GM19372 (cell line): ENCODE results near the gene MRPL40.
A peak's percentile ranks its signal among the peaks of the same experiment; 100 is the strongest.

Source experiments
- ATAC-seq: cut with Tn5 transposase; IDR thresholded peaks from one replicate; pipeline ENCODE4 v1.9.1; 2021; ENCODE audit warnings: mild to moderate bottlenecking, low read depth, moderate library complexity; ENCODE audit not compliant: unreplicated experiment

The MRPL40 gene

GRCh38 chr22:19432133-19432851 lies at the start of gene MRPL40:
Gene MRPL40, plus strand, starts transcription at chr22:19432545. Its CDS starts 10 bp downstream, at chr22:19432555.
- ATAC-seq, result peak; percentile 77

- ATAC-seq, result no peak
These were observed 49.1 kb upstream of the MRPL40 start for GRCh38 chr22:19383292-19383691.

GRCh38 chr22:19385221-19385906 lies 47.0 kb upstream of the MRPL40 start:
- no peak for ATAC-seq

- ATAC-seq, result no peak
These were observed 46.1 kb upstream of the MRPL40 start for GRCh38 chr22:19386248-19386647.

GRCh38 chr22:19387038-19387437 lies 45.3 kb upstream of the MRPL40 start:
- no peak for ATAC-seq

- no peak for ATAC-seq
These were observed 44.8 kb upstream of the MRPL40 start for GRCh38 chr22:19387575-19387974.

- no peak for ATAC-seq
These were observed 38.6 kb upstream of the MRPL40 start for GRCh38 chr22:19393704-19394103.

GRCh38 chr22:19394274-19395050 lies 37.9 kb upstream of the MRPL40 start:
- no peak for ATAC-seq

- ATAC-seq, result no peak
These were observed 37.1 kb upstream of the MRPL40 start for GRCh38 chr22:19395276-19395675.

- ATAC-seq, result no peak
These were observed 35.8 kb upstream of the MRPL40 start for GRCh38 chr22:19396561-19396933.

GRCh38 chr22:19396934-19397733 lies 35.2 kb upstream of the MRPL40 start:
- ATAC-seq, result no peak

- ATAC-seq, result no peak
These were observed 34.6 kb upstream of the MRPL40 start for GRCh38 chr22:19397734-19398104.

- ATAC-seq, result no peak
These were observed 34.1 kb upstream of the MRPL40 start for GRCh38 chr22:19398206-19398605.

GRCh38 chr22:19398652-19399051 lies 33.7 kb upstream of the MRPL40 start:
- ATAC-seq, result no peak

GRCh38 chr22:19400881-19401280 lies 31.5 kb upstream of the MRPL40 start:
- no peak for ATAC-seq

GRCh38 chr22:19401483-19401882 lies 30.9 kb upstream of the MRPL40 start:
- no peak for ATAC-seq

- no peak for ATAC-seq
These were observed 29.6 kb upstream of the MRPL40 start for GRCh38 chr22:19402642-19403191.

- no peak for ATAC-seq
These were observed 27.7 kb upstream of the MRPL40 start for GRCh38 chr22:19404676-19405075.

GRCh38 chr22:19405133-19405532 lies 27.2 kb upstream of the MRPL40 start:
- ATAC-seq, result no peak

GRCh38 chr22:19405652-19406051 lies 26.7 kb upstream of the MRPL40 start:
- no peak for ATAC-seq
